ENCODE results near the gene PLA2G12A. TPM values are rescaled to one million over a fixed set of nuclear protein-coding genes. Genes with fewer than 3 reads are reported as not detected.

PLA2G12A gene
- total RNA-seq, 1 experiment from 2014 or later: 36.3 TPM

GRCh38 chr4:109718759-109719158 is 11.1 kb downstream of the PLA2G12A start:
- Histone ChIP-seq H3K79me2 (ENCODE audit: low read depth) (peaks cover 26% of the 10 kb centered on the region), H3K27me3 (ENCODE audit: insufficient read depth, low read depth) (no peaks in the 10 kb centered on the region), H3K4me2 (no peak overlapping the region), H3F3A (ENCODE audit: insufficient read depth, low read depth) (no peaks in the 10 kb centered on the region), H3K27ac (no peak overlapping the region), H3K9me2 (ENCODE audit: insufficient read depth) (no peaks in the 10 kb centered on the region), H3K4me1 (replicated peaks; ENCODE audit: insufficient read depth) (no peaks in the 10 kb centered on the region), H4K20me1 (ENCODE audit: insufficient read depth) (no peaks in the 10 kb centered on the region), H3K36me3 (ENCODE audit: low read depth) (no peaks in the 10 kb centered on the region), H2AFZ (no peak overlapping the region), H3K4me3 (no peak overlapping the region), H3K9me3 (ENCODE audit: insufficient read depth, low read depth) (no peaks in the 10 kb centered on the region)
- TF ChIP-seq CTCF (conservative IDR thresholded peaks at IDR 0.05) (no peak), EZH2 (IDR thresholded peaks at IDR 0.05; ENCODE audit: low read depth) (no peak)
- no peak for DNase-seq
- ChIA-PET CTCF (no interaction called here), POLR2A (ENCODE audit: unreplicated experiment) (no interaction called here)
- intact Hi-C loops (cut with micrococcal nuclease; ENCODE audit: unreplicated experiment): no loop called here
- BruUV-seq (replicated peaks): no TSS peak

GRCh38 chr4:109713500-109713899 is 16.4 kb downstream of the PLA2G12A start:
- Histone ChIP-seq H3K4me1 (replicated peaks; ENCODE audit: insufficient read depth) (no peaks in the 10 kb centered on the region), H4K20me1 (ENCODE audit: insufficient read depth) (no peaks in the 10 kb centered on the region), H3K9me2 (ENCODE audit: insufficient read depth) (no peaks in the 10 kb centered on the region), H3K27me3 (ENCODE audit: insufficient read depth, low read depth) (no peaks in the 10 kb centered on the region), H3K4me2 (no peak overlapping the region), H2AFZ (no peak overlapping the region), H3K9me3 (ENCODE audit: insufficient read depth, low read depth) (no peaks in the 10 kb centered on the region), H3K27ac (no peak overlapping the region), H3K36me3 (ENCODE audit: low read depth) (no peaks in the 10 kb centered on the region), H3K79me2 (ENCODE audit: low read depth) (no peaks in the 10 kb centered on the region), H3F3A (ENCODE audit: insufficient read depth, low read depth) (no peaks in the 10 kb centered on the region), H3K4me3 (no peak overlapping the region)
- CTCF ChIA-PET: interaction anchor here (0.6 kb wide), 1 partner anchor 12 kb away, joined by 7 read pairs; no protein-coding TSS in a partner anchor
- POLR2A ChIA-PET (ENCODE audit: unreplicated experiment): no interaction called here
- TF ChIP-seq CTCF (conservative IDR thresholded peaks at IDR 0.05) (no peak), EZH2 (IDR thresholded peaks at IDR 0.05; ENCODE audit: low read depth) (no peak)
- DNase-seq: no peak
- no TSS peak for BruUV-seq (replicated peaks)
- intact Hi-C loops (cut with micrococcal nuclease; ENCODE audit: unreplicated experiment): no loop called here

- no peaks in the 10 kb centered on the region for H3K79me2 ChIP-seq (ENCODE audit: low read depth)
- TF ChIP-seq EZH2 (IDR thresholded peaks at IDR 0.05; ENCODE audit: low read depth): no peak
- no peaks in the 10 kb centered on the region for H4K20me1 ChIP-seq (ENCODE audit: insufficient read depth)
- H3K4me3 ChIP-seq: no peak overlapping the region
- H3K9me3 ChIP-seq (ENCODE audit: insufficient read depth, low read depth): no peaks in the 10 kb centered on the region
- H3K36me3 ChIP-seq (ENCODE audit: low read depth): no peaks in the 10 kb centered on the region
- DNase-seq: no peak
- H3K27ac ChIP-seq: no peak overlapping the region
- CTCF ChIA-PET: no interaction called here
- POLR2A ChIA-PET (ENCODE audit: unreplicated experiment): no interaction called here
- intact Hi-C loops (cut with micrococcal nuclease; ENCODE audit: unreplicated experiment): loop anchor here (10.0 kb wide), 2 partner anchors 206 to 266 kb away; partner anchors contain the start of gene EGF
- H3K9me2 ChIP-seq (ENCODE audit: insufficient read depth): no peaks in the 10 kb centered on the region
- no peaks in the 10 kb centered on the region for H3K27me3 ChIP-seq (ENCODE audit: insufficient read depth, low read depth)
- H3K4me2 ChIP-seq: no peak overlapping the region
- no peaks in the 10 kb centered on the region; the same call in 1 of the 2 replicates for H3K4me1 ChIP-seq (replicated peaks; ENCODE audit: insufficient read depth)
- H3F3A ChIP-seq (ENCODE audit: insufficient read depth, low read depth): peaks cover under 1% of the 10 kb centered on the region
- BruUV-seq (replicated peaks): no TSS peak
- no peak overlapping the region for H2AFZ ChIP-seq
Observed at GRCh38 chr4:109708990-109709389, 20.9 kb downstream of the PLA2G12A start.

- TF ChIP-seq CTCF (conservative IDR thresholded peaks at IDR 0.05): no peak
- no peak for TF ChIP-seq EZH2 (IDR thresholded peaks at IDR 0.05; ENCODE audit: low read depth)
- Histone ChIP-seq H3K79me2 (ENCODE audit: low read depth) (no peaks in the 10 kb centered on the region), H3K4me1 (replicated peaks; ENCODE audit: insufficient read depth) (no peaks in the 10 kb centered on the region; the same call in 1 of the 2 replicates), H3K4me3 (no peak overlapping the region), H3F3A (ENCODE audit: insufficient read depth, low read depth) (peaks cover 6% of the 10 kb centered on the region), H3K9me2 (ENCODE audit: insufficient read depth) (no peaks in the 10 kb centered on the region), H2AFZ (no peak overlapping the region), H3K36me3 (ENCODE audit: low read depth) (no peaks in the 10 kb centered on the region), H4K20me1 (ENCODE audit: insufficient read depth) (no peaks in the 10 kb centered on the region), H3K27me3 (ENCODE audit: insufficient read depth, low read depth) (no peaks in the 10 kb centered on the region), H3K9me3 (ENCODE audit: insufficient read depth, low read depth) (no peaks in the 10 kb centered on the region), H3K4me2 (no peak overlapping the region), H3K27ac (no peak overlapping the region)
- intact Hi-C loops (cut with micrococcal nuclease; ENCODE audit: unreplicated experiment): loop anchor here (10.0 kb wide), 2 partner anchors 206 to 266 kb away; partner anchors contain the start of gene EGF
- DNase-seq: no peak
- CTCF ChIA-PET: no interaction called here
- POLR2A ChIA-PET (ENCODE audit: unreplicated experiment): no interaction called here
- no TSS peak for BruUV-seq (replicated peaks)
Observed at GRCh38 chr4:109708435-109708834, 21.4 kb downstream of the PLA2G12A start.
